Measurements from ENCODE around the gene DNAJC16.
"Not testable (repeated sequence)": the region's sequence is repeated elsewhere in the genome, so short reads cannot be mapped to it uniquely, and the experiment has no call there.

Gene DNAJC16

GRCh38 chr1:15507278-15507677 is 19.4 kb upstream of the DNAJC16 start:
- DNase-seq: no peak

DNA sequence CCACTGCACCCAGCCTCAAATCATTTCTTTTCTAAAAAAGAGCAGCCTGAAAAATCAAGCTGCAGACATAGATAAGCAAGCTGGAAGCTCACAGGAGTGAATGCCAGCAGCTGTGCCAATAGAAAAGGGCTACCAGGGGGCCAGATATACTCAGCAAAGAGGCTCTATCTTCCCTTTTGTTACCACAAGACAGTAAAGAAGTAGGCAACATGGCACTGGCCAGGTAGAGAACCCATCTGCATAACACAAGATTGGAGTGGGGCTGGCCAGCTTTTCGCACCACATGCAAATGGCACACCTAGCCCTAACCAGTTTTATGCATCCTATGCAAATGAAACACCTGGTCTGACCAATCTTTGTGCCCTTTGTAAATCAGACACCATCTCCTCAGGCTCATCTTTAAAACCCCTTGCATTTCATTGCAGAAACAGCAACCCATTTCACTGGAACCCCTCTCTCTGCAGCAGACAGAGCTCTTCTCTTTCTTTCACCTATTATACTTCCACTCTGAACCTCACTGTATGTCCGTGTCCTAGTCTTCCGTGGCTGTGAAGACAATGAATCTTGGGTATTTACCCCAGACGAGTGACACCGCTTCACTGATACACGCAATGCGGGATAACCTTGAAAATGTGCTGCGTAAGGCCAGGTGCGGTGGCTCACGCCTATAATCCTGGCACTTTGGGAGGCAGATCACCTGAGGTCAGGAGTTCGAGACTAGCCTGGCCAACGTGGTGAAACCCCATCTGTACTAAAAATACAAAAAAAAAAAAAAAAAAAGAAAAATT is 17.8 kb upstream of the DNAJC16 start:
- DNase-seq: no peak

DNA sequence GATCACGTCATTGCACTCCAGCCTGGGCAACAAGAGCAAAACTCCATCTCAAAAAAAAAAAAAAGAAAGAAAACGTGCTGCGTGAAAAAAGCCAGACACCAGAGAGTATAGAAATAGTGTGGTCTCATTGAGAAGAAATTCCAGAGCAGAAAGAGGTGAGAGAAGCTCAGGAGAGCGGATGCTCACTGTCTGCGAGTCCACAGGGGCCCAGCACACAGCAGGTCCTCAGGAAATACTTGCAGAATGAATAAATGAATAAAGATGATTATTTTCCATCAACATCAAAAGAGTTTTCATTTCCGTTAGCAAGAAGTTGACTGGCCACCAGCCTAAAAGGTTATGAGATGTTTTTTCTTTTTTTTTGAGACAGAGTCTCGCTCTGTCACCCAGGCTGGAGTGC is 17.1 kb upstream of the DNAJC16 start:
- no peak for DNase-seq

DNA sequence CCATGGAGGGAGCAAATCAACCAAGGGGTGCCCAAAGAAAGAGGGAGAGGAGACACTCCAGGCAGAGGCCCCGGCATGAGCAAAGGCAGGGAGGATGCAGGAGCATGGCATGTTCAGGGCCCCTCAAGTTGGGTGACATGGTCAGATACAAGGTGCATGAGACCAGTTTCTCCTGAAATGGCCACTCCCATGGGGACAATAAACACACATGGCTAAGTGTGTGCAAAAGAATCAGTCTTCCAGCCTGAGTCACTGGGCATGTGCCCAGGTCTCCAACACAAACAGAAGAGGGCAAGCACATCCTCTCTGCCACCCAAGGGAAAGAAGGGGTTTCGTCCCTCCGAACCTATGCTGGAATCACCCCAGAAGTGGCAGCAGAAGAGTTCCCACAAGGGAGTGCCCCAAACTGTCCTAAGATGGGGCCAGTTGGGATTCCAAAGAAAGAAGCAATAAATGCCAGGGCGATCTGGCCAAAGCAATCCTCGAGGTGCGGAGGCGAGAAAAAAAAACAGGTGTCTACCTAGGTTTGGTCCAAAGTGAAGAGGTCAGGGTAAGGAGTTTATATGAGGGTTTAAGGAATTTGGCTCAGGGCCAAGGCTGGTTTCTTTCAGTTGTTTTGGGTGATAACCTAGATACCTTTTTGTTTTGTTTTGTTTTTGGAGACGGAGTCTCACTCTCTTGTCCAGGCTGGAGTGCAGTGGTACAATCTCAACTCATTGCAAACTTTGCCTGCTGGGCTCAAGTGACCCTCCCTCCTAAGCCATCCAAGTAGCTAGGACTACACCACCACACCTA is 15.8 kb upstream of the DNAJC16 start:
- DNase-seq: no peak

DNA sequence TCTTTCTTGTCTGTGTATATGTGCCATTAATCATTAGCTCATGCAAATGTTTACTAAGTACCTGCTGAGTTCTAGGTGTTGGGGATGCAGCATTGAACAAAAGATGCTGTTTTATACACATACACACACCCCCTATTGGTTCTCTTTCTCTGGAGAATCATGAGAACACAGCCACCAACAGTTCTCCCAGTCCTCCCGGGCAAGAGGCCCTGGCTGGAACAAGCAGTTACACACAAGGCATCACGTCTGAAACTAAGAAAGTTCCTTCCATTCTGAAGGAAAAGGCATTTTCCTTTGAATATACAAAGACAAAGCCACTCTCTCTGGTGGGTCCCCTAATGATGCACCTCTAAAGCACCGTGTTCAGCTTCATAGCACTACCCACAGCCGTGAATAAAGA is 13.5 kb upstream of the DNAJC16 start:
- DNase-seq: no peak

DNA sequence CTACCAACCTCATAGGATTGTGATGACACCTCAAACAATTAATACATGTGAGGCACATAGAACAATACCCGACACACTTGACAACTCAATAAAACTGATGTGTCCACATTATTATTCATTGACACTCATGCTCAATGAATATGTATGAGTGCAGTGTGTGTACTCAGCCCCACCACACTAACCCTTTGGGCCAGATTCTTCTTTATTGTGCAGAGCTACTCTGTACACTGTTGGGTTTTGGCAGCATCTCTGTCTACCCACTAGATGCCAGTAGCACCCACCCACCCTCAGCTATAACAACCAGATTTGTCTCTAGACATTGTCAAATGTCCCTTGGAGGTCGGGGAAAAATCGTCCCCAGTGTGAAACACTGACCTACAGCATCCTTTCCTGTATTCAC is 12.7 kb upstream of the DNAJC16 start:
- DNase-seq: no peak

DNA sequence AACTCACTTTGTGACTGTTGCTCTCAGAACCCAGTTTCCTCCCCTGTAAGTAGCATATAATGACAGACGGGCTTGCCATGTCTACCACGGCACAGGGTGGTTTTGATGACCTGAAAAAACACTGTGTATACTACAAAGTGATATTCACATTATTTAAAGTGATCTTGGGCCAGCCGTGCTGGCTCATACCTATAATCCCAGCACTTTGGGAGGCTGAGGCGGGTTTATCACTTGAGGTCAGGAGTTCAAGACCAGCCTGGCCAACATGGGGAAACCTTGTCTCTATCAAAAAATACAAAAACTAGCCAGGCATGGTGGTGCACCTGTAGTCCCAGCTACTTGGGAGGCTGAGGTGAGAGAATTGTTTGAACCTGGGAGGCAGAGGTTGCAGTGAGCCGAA is 12.1 kb upstream of the DNAJC16 start:
- not testable (repeated sequence) for DNase-seq

DNA sequence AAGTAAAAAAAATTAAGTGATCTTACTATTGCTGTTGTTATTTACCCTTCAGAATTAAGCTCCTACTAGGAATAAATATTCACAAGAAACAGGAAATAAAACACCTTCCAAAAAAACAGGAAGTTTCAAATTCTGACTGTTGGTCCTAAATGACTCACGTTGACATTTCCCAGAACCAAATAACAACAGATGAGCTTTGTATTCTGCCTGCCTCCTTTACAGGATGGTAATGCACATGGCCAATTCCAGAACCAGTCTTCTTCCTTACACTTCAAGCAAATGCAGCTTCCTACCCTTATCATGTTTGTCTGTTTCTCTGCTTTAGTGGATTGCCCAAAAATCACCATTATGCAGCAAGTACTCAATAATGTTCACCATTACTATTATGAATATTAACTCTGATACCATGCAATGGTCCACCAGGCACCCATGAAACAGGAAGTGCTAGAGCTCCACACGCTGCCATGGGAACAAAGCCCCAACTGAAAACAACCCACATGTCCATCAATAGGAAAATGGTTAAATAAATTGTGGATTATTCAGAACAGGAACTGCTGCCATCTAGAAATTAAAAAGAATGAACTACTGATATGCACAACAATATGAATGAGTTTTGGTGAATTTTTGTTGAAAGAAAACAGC is 11.5 kb upstream of the DNAJC16 start:
- no peak for DNase-seq

DNA sequence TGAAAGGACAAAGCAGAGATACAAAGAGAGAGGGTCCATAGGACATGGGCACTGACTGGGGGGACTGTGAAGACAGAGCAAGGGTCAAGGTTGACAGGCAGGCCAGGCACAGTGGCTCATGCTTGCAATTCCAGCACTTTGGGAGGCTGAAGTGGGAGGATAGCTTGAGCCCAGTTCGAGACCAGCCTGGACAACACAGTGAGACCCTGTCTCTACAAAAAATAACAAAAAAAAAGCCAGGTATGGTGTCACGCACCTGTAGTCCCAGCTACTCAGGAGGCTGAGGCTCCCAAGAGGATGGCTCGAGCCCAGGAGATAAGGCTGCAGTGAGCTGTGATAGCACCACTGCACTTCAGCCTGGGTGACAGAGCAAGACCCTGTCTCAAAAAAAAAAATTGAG is 7.0 kb upstream of the DNAJC16 start:
- no peak for DNase-seq

DNA sequence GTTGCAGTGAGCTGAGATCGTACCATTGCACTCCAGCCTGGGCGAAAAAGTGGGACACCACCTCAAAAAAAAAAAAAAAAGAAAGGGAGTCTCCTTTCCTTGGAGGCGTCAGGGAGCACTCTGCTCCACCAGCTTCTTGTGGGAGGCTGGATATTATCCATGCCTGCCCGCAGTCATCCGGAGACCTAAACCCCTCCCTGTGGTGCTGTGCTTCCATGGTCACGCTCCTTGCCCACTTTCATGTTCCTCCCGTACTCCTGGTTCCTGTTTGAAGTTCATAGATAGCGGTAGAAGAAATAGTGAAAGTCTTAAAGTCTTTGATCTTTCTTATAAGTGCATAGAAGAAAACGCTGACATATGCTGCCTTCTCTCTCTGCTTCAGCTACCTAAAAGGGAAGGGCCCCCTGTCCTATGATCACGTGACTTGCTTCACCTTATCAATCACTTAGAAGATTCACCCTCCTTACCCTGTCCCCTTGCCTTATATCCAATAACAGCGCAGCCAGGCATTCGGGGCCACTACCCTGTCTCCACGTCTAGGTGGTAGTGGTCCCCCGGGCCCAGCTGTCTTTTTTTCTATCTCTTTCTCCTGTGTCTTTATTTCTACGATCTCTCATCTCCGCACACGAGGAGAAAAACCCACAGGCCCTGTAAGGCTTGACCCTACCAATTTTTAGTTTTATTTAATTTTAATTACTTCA is 5.3 kb upstream of the DNAJC16 start:
- DNase-seq: not testable (repeated sequence)

DNA sequence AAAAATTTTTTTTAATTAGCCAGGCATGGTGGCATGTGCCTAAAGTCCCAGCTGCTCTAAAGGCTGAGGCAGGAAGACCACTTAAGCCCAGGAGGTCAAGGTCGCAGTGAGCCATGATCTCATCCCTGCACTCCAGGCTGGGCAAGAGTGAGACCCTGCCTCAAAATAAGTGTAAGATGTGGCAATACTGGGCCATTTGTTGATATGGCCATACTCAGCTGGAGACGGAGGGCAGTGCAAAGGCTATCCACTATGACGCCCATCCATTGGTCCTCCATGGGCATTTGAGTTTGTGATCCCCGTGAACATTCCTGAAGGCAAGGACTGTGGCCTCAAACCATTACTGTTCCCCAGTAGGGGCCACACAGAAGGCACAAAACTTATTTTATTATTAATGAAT is 4.1 kb upstream of the DNAJC16 start:
- DNase-seq: no peak

DNA sequence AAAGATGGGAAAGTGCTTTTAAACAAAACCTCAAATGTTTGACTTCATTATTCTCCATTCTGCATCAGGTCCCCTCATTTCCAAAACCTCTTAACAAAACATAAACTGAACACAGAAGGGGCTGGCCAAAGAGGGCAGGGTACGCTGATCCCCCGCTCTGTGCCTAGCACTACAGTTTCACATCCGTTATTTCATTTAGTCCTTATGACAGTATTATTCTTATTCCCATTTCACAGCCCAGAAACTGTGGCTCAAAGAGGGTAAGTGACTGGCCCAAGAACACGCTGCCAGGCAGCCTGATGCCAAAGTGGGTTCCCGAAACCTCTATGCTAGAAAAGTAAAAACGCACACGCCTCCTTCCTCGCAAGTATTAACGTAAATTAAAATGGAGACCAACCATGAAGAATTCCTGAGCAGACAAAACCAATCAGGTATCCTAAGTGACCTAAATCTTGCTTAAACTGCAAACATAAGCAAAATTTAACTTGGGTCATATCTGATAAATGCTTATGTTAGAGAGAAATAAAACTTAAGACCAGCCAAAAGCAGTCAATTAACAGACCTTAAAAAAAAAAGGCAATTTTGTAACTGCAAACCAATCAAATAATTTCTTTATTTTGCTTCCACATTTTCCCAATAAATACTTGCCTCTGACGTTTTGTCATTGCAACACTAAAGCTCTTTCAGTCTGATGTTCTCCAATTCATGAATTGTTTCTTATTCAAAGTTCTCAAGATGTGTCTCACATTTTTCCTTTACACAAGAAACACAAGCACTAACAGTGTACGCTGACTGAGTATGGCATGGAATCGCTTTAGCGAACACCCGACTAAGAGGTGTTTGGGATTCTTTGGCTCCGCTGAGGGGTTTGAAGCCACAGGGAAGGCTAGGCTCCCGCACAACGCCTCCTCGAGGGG is 3.3 kb upstream of the DNAJC16 start:
- DNase-seq: no peak

DNA sequence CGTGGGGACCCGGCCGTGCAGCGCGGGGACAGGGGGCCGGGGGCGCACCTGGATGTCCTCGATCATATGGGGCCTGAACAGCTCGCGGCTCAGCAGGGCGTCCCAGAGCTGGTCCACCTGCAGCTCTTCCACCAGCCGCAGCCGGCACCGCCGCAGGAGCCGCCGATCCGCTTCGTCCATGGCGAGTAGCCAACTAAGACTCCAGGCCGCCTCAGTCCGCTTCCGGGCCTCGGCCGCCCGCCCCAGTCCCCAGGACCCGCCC is 2.7 kb upstream of the DNAJC16 start, which contains the start of gene CASP9:
CASP9 (minus strand) TSS at position 195 of the 262 bp plus-strand sequence; CDS start at position 180, 15 bp downstream.
- no peak for DNase-seq

DNA sequence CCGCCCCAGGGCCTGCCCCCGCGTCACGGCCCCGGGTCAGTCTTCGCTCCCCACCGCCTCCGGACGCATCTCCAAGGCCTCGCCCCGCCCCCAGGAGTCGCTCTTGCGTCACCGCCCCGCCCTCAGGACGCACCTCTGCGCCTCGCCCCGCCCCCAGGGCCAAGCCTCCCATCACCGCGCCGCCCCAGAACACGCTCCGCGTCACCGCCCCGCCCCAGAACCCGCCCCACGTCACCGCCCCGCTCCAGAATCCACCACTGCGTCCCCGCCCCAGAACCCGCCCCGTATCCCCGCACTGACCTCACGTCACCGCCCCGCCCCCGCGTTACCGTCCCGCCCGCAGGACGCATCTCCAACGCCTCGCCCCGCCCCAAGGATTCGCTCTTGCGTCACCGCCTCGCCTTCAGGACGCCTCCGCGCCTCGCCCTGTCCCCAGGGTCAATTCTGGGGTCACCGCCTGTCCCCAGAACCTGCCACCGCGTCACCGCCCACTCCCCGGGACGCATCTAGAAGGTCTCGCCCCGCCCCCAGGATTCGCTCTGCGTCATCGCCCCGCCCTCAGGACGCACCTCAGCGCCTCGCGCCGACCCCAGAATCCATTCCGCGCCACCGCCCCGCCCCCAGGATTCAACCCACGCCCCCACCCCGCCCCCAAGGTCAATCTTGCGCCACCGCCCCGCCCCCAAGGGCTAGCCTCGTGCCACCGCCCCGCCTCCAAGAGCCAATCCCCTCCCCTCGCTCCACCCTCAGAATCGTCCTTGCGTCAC is 2.2 kb upstream of the DNAJC16 start:
- DNase-seq: peak; percentile 89 to 93

DNA sequence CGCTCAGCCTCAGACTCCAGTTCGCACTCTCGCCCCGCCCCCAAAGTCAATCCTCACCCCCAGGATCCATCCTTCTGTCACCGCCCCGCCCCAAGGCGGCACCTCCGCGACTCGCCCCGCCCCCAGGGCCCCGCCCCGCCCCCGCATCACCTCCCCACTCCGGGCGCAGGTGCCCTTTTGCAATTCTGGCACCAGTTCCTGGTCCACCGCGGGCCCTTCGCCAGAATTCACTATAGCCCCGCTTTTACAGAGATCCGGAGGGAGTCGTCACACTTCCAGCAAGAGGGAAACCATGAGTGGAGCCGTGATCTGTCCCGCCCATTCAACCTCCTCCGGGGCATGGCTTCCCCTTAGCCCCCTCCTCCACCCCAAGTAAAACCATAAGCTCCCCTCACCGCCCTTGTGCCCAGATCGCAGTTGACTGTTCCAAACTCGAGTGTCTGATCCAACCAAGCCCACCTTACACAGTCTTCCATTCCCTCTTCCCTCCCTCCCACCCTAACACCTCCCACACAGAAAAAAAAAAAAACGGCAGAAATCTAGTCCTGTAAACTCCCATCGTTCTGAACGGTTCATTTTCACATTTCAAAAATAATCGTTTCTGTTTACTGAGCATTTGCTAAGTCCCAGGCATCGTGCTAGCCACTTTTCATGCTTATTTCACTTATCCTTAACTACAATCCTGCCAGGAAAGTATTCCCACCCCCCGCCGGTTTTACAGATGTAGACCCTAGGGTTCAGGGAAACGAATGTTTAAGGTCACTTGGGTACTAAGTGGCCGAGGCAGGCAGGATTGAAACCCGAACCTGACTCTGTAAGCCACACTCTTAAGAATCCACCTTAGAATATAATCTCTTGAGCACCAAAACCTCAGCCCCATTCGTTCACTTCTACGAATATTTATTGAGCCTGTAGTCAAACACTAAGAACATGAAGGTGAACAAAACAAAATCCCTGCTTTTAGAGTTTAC is 1.3 kb upstream of the DNAJC16 start:
- peak; percentile 90 to 91 for DNase-seq

GRCh38 chr1:15526021-15526489 is 593 bp upstream of the DNAJC16 start:
- no peak for DNase-seq

GRCh38 chr1:15531003-15531402 is 4.4 kb downstream of the DNAJC16 start:
- DNase-seq: no peak

- DNase-seq: no peak
Measured at GRCh38 chr1:15531682-15532081, 5.0 kb downstream of the DNAJC16 start.

DNA sequence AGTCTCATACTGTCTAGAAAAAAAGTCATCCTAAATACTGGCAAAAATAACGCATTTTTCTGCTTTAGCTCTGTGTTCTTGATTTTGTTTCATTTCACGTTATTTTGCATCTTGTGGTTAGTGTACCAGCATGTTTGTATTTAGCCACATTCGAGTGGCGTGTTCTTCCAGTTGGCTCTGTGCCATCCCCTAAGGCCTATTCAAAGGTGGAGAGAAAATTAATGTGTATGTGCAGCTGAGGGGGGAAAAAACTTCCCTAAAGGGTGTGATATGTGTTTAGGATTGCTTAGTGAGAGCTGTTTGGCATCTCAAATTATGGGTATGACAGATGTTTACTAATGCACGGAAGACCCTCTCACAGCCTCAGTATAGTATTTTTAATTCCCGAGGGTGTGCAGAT is 12.1 kb downstream of the DNAJC16 start:
- DNase-seq: no peak

DNA sequence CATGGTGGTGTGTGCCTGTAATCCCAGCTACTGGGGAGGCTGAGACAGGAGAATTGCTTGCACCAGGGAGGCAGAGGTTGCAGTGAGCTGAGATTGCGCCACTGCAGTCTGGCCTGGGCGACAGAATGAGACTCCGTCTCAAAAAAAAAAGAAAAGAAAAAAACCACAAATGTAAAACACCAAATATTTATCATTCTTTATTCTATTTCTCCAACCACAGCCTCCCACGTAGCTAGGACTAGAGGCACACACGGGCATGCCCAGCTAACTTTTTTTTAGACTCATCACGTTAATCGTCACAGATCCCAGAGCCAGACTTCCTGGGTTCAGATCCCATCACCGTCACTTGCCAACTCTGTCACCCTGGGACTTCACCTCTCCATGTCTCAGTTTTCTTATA is 13.5 kb downstream of the DNAJC16 start:
- no peak for DNase-seq

Measured in cerebellar nuclear complex (tissue), 1 donor.